EH (cell line): Measurements from ENCODE around the gene UGT1A5.
"Not testable (repeated sequence)": the region's sequence is repeated elsewhere in the genome, so short reads cannot be mapped to it uniquely, and the experiment has no call there.

Experiments used
- DNase-seq: peaks from one replicate; pipeline ENCODE4 v3.0.0-alpha.2; 2015; ENCODE audit warnings: low read depth

UGT1A5 gene

GRCh38 chr2:233746475-233747282, 34.0 kb downstream of the UGT1A5 start:
- DNase-seq: peak; percentile 22

- DNase-seq: no peak
Observed at GRCh38 chr2:233747283-233747544, 34.5 kb downstream of the UGT1A5 start.

- not testable (repeated sequence) for DNase-seq
Observed at GRCh38 chr2:233750689-233751088, 38.0 kb downstream of the UGT1A5 start.

- DNase-seq: not testable (repeated sequence)
Observed at GRCh38 chr2:233751212-233752009, 38.7 kb downstream of the UGT1A5 start.

GRCh38 chr2:233754872-233755611, 42.3 kb downstream of the UGT1A5 start:
- no peak for DNase-seq

- no peak for DNase-seq
Observed at GRCh38 chr2:233756429-233757081, 43.8 kb downstream of the UGT1A5 start.

GRCh38 chr2:233758141-233758540, 45.4 kb downstream of the UGT1A5 start:
- no peak for DNase-seq

- DNase-seq: peak; percentile 6
Observed at GRCh38 chr2:233758849-233759248, 46.1 kb downstream of the UGT1A5 start.

- no peak for DNase-seq
Observed at GRCh38 chr2:233760043-233760442, 47.3 kb downstream of the UGT1A5 start, which contains the start of gene UGT1A1. Gene UGT1A1 (plus strand): TSS chr2:233760270. CDS start chr2:233760288, 18 bp downstream.

- DNase-seq: no peak
Observed at GRCh38 chr2:233761040-233761769, 48.5 kb downstream of the UGT1A5 start.

- peak; percentile 76 for DNase-seq
Observed at GRCh38 chr2:233764264-233764663, 51.6 kb downstream of the UGT1A5 start.

- DNase-seq: peak; percentile 18
Observed at GRCh38 chr2:233764761-233765160, 52.1 kb downstream of the UGT1A5 start.

- no peak for DNase-seq
Observed at GRCh38 chr2:233766416-233766815, 53.7 kb downstream of the UGT1A5 start.

- DNase-seq: no peak
Observed at GRCh38 chr2:233768076-233768475, 55.4 kb downstream of the UGT1A5 start.

GRCh38 chr2:233769260-233769659, 56.6 kb downstream of the UGT1A5 start:
- DNase-seq: no peak

- no peak for DNase-seq
Observed at GRCh38 chr2:233772153-233772552, 59.4 kb downstream of the UGT1A5 start.

- DNase-seq: peak; percentile 4
Observed at GRCh38 chr2:233772583-233772982, 59.9 kb downstream of the UGT1A5 start.

GRCh38 chr2:233773854-233774253, 61.1 kb downstream of the UGT1A5 start:
- no peak for DNase-seq

GRCh38 chr2:233775414-233775813, 62.7 kb downstream of the UGT1A5 start:
- no peak for DNase-seq

- DNase-seq: no peak
Observed at GRCh38 chr2:233778030-233778429, 65.3 kb downstream of the UGT1A5 start, which contains the start of gene MROH2A. Gene MROH2A (plus strand): TSS chr2:233778330. CDS start chr2:233779359, 1,029 bp downstream.

GRCh38 chr2:233779722-233780121, 67.0 kb downstream of the UGT1A5 start:
- DNase-seq: no peak
